HL-60 (cell line): ENCODE measurements around the gene SPATA21.

ENCODE experiments used
- DNase-seq, 2 experiments: peaks; one replicate each; pipeline ENCODE4 v3.0.0-alpha.2; 2010 to 2020; ENCODE audit warnings: low read depth in 1 of 2, low spot score in 1 of 2
- H3K27ac ChIP-seq: fragments of 250-450 bp; sonication (Bioruptor Pico); replicated peaks from 2 replicates; pipeline ENCODE4 v1.5.1; 2020; ENCODE audit warnings: mild to moderate bottlenecking, moderate library complexity
- H3K27me3 ChIP-seq: fragments of 250-450 bp; sonication (Bioruptor Pico); 2 replicates; pipeline ENCODE4 v1.5.1; 2021; ENCODE audit warnings: mild to moderate bottlenecking, moderate library complexity; ENCODE audit not compliant: insufficient read depth, poor library complexity, severe bottlenecking
- H3K4me3 ChIP-seq: replicated peaks from 2 replicates; pipeline ENCODE4 v1.5.1; 2011; ENCODE audit warnings: mild to moderate bottlenecking, control low read depth, low read length; ENCODE audit not compliant: insufficient read depth
- GABPA ChIP-seq: IDR thresholded peaks from 2 replicates; pipeline ENCODE4 v1.6.1; 2012; ENCODE audit warnings: low read depth
- POLR2AphosphoS5 ChIP-seq: IDR thresholded peaks from 2 replicates; pipeline ENCODE4 v1.6.1; 2012; ENCODE audit warnings: low read depth
- SPI1 ChIP-seq: IDR thresholded peaks from 2 replicates; pipeline ENCODE4 v1.6.1; 2012; ENCODE audit warnings: low read depth, mild to moderate bottlenecking, borderline replicate concordance
- TF ChIP-seq, protein P1 (sequence below): IDR thresholded peaks from one replicate; pipeline ENCODE4 v1.5.1; 2011; ENCODE audit warnings: low read length, control low read depth, inconsistent platforms; ENCODE audit not compliant: insufficient read depth
- TF ChIP-seq, protein P2 (sequence below): IDR thresholded peaks from 2 replicates; pipeline ENCODE4 v1.6.1; 2012; ENCODE audit warnings: low read depth; ENCODE audit not compliant: insufficient replicate concordance

Gene SPATA21

GRCh38 chr1:16449065-16449464 is 11.8 kb upstream of the SPATA21 start:
- H3K27me3 ChIP-seq: no peaks in the 10 kb centered on the region
- no peak overlapping the region for H3K4me3 ChIP-seq
- no peak overlapping the region for H3K27ac ChIP-seq
- TF ChIP-seq SPI1: no peak
- no peak for TF ChIP-seq GABPA
- TF ChIP-seq, protein P1, sequence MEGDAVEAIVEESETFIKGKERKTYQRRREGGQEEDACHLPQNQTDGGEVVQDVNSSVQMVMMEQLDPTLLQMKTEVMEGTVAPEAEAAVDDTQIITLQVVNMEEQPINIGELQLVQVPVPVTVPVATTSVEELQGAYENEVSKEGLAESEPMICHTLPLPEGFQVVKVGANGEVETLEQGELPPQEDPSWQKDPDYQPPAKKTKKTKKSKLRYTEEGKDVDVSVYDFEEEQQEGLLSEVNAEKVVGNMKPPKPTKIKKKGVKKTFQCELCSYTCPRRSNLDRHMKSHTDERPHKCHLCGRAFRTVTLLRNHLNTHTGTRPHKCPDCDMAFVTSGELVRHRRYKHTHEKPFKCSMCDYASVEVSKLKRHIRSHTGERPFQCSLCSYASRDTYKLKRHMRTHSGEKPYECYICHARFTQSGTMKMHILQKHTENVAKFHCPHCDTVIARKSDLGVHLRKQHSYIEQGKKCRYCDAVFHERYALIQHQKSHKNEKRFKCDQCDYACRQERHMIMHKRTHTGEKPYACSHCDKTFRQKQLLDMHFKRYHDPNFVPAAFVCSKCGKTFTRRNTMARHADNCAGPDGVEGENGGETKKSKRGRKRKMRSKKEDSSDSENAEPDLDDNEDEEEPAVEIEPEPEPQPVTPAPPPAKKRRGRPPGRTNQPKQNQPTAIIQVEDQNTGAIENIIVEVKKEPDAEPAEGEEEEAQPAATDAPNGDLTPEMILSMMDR: no peak
- no peak for TF ChIP-seq POLR2AphosphoS5
- TF ChIP-seq, protein P2, sequence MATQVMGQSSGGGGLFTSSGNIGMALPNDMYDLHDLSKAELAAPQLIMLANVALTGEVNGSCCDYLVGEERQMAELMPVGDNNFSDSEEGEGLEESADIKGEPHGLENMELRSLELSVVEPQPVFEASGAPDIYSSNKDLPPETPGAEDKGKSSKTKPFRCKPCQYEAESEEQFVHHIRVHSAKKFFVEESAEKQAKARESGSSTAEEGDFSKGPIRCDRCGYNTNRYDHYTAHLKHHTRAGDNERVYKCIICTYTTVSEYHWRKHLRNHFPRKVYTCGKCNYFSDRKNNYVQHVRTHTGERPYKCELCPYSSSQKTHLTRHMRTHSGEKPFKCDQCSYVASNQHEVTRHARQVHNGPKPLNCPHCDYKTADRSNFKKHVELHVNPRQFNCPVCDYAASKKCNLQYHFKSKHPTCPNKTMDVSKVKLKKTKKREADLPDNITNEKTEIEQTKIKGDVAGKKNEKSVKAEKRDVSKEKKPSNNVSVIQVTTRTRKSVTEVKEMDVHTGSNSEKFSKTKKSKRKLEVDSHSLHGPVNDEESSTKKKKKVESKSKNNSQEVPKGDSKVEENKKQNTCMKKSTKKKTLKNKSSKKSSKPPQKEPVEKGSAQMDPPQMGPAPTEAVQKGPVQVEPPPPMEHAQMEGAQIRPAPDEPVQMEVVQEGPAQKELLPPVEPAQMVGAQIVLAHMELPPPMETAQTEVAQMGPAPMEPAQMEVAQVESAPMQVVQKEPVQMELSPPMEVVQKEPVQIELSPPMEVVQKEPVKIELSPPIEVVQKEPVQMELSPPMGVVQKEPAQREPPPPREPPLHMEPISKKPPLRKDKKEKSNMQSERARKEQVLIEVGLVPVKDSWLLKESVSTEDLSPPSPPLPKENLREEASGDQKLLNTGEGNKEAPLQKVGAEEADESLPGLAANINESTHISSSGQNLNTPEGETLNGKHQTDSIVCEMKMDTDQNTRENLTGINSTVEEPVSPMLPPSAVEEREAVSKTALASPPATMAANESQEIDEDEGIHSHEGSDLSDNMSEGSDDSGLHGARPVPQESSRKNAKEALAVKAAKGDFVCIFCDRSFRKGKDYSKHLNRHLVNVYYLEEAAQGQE: no peak
- no peak for DNase-seq

- no peaks in the 10 kb centered on the region for H3K27me3 ChIP-seq
- H3K4me3 ChIP-seq: no peak overlapping the region
- TF ChIP-seq, protein P1: no peak
- TF ChIP-seq, protein P2: no peak
- no peak for TF ChIP-seq GABPA
- no peak for TF ChIP-seq POLR2AphosphoS5
- no peak for TF ChIP-seq SPI1
- no peak overlapping the region for H3K27ac ChIP-seq
- DNase-seq: no peak
Observed at GRCh38 chr1:16447641-16448040, 10.4 kb upstream of the SPATA21 start.

DNA sequence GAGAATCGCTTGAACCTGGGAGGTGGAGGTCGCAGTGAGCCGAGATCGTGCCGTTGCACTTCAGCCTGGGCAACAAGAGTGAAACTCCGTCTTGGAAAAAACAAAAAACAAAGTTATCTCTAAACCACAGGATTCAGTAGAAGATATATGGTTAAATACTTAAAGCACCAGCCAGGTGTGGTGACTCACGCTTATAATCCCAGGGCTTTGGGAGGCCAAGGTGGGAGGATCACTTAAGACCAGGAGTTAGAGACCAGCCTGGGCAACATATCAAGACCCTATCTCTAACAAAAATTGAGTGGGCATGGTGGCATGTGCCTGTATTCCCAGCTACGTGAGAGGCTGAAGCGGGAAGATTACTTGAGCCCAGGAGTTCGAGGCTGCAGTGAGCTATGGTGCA is 8.9 kb upstream of the SPATA21 start:
- TF ChIP-seq, protein P2: no peak
- no peak for TF ChIP-seq SPI1
- no peak for TF ChIP-seq GABPA
- TF ChIP-seq POLR2AphosphoS5: no peak
- TF ChIP-seq, protein P1: no peak
- Histone ChIP-seq H3K27me3 (no peaks in the 10 kb centered on the region), H3K27ac (no peak overlapping the region), H3K4me3 (no peak overlapping the region)
- DNase-seq: no peak
